Stomach (tissue), 9 donors: Measurements from ENCODE around the gene MAPK8IP3. TPM values are rescaled to one million over a fixed set of nuclear protein-coding genes. Genes with fewer than 3 reads are reported as not detected.
A peak's percentile ranks its signal among the peaks of the same experiment; 100 is the strongest.
"Not testable (repeated sequence)": the region's sequence is repeated elsewhere in the genome, so short reads cannot be mapped to it uniquely, and the experiment has no call there.

Source experiments
- DNase-seq, 2 donors: peaks; one replicate each; pipeline versions ENCODE4 v3.0.0 to v3.0.0-alpha.2; 2013 to 2019
- H3K27ac ChIP-seq, 5 donors: fragments of 200-600 bp in 4 of 5; sonication (generic) in 4 of 5; one replicate each; pipeline ENCODE4 v1.5.1; 2013 to 2019; ENCODE audit warnings: mild to moderate bottlenecking in 1 of 5, moderate library complexity in 1 of 5
- H3K27me3 ChIP-seq, 3 donors: fragments of 200-600 bp; sonication (generic); one replicate each; pipeline ENCODE4 v1.5.1; 2017 to 2019; ENCODE audit warnings: mixed run types in 1 of 3
- H3K36me3 ChIP-seq, 4 donors: fragments of 200-600 bp; sonication (generic); 1 replicate in 3 of 4; 2 replicates in 1 of 4; pipeline ENCODE4 v1.5.1; 2016 to 2019
- H3K4me1 ChIP-seq, 4 donors: fragments of 200-600 bp; sonication (generic); one replicate each; pipeline ENCODE4 v1.5.1; 2016 to 2019
- H3K4me3 ChIP-seq, 4 donors: fragments of 200-600 bp; sonication (generic) in 3 of 4; one replicate each; pipeline ENCODE4 v1.5.1; 2016 to 2019; ENCODE audit warnings: mild to moderate bottlenecking in 1 of 4
- H3K9me3 ChIP-seq, 4 donors: fragments of 200-600 bp; sonication (generic); one replicate each; pipeline ENCODE4 v1.5.1; 2016 to 2019
- EP300 ChIP-seq: sonication (generic); formaldehyde crosslinking; IDR thresholded peaks from one replicate; pipeline ENCODE4 v1.6.1; 2017; ENCODE audit warnings: antibody characterized with exemption
- POLR2A ChIP-seq, 4 donors: fragments of 450-650 bp; IDR thresholded peaks; one replicate each; pipeline ENCODE4 v1.6.1; 2016; ENCODE audit warnings: antibody characterized with exemption in 4 of 4, control low read depth in 2 of 4, mild to moderate bottlenecking in 1 of 4, moderate library complexity in 1 of 4
- POLR2AphosphoS5 ChIP-seq, 3 donors: sonication (generic); formaldehyde crosslinking; IDR thresholded peaks; one replicate each; pipeline ENCODE4 v1.6.1; 2016; ENCODE audit warnings: antibody characterized with exemption in 3 of 3
- WGBS, 5 donors: extraction: QIAGEN DNeasy Blood & Tissue Kit in 3 of 5; methylation state at CpG; one replicate each; pipeline versions ENCODE4 v1.1.5 to v1.1.7; 2013 to 2018; 5-methylcytosine and 5-hydroxymethylcytosine counted together
- intact Hi-C: fragments of 100-400 bp; cut with DNase I; formaldehyde crosslinking; loops from one replicate; pipeline ENCODE4 v1.15.1; 2023; ENCODE audit warnings: low total_unique reads
- polyA plus RNA-seq, 3 donors: library from polyadenylated mRNA; stranded (reverse); fragments of 200-250 nt; gene quantifications; one replicate each; pipeline ENCODE4 v1.2.3, GENCODE V29; 2013
- total RNA-seq, 5 donors: library from RNA; depleted of rRNA; stranded (reverse); fragments of >200 nt; gene quantifications; one replicate each; pipeline versions ENCODE4 v1.1.0 to v1.2.3, GENCODE V29; 2014 to 2016
- TF ChIP-seq, protein P1 (sequence below), 7 experiments: fragments of 450-650 bp in 4 of 7; fragments of 200-600 bp in 3 of 7; sonication (generic) in 3 of 7; IDR thresholded peaks; one replicate each; pipeline ENCODE4 v1.5.1; 2016 to 2019; ENCODE audit warnings: antibody characterized with exemption in 7 of 7, control low read depth in 2 of 7, mild to moderate bottlenecking in 1 of 7
- donor health status: healthy with polysubstance abuse.
- donor health status: Bipolar disorder and iron deficiency.
- donor health status: healthy.

Gene MAPK8IP3
- total and polyA plus RNA-seq, 8 donors = 10.1 to 320 (median 56.3) TPM

DNA sequence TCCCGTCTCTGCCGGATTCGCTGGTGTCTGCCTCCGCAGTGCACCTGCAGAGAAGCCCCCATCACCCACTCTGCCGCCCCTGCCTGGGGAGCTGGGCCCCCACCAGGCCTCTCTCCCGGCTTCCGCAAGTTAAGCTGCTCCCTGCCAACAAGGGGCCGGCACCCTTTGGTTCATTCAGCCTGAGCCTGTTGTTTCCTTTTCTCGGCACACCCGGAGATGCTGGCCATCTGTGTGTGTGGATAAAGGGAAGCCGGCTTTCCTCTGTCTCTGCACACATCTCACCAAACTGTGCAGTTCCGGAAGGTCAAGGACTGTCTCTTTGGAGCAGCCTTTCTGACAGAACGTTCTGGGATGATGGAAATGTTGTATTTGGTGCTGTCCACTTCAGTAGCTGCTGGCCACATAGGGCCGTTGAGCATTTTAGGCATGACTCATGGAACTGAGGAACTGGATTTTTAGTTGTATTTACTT lies 6.8 kb downstream of the MAPK8IP3 start:
- Histone ChIP-seq H3K9me3 (no peaks in the 10 kb centered on the region), H3K27me3 (no peaks in the 10 kb centered on the region), H3K4me3 (no peak overlapping the region), H3K4me1 (peaks cover 10 to 59% (median 29%) of the 10 kb centered on the region in 4 donors), H3K27ac (no peak overlapping the region), H3K36me3 (peaks cover 0 to 18% (median 3%) of the 10 kb centered on the region in 4 donors)
- TF ChIP-seq POLR2A (IDR thresholded peaks at IDR 0.05) = no peak
- TF ChIP-seq, protein P1, sequence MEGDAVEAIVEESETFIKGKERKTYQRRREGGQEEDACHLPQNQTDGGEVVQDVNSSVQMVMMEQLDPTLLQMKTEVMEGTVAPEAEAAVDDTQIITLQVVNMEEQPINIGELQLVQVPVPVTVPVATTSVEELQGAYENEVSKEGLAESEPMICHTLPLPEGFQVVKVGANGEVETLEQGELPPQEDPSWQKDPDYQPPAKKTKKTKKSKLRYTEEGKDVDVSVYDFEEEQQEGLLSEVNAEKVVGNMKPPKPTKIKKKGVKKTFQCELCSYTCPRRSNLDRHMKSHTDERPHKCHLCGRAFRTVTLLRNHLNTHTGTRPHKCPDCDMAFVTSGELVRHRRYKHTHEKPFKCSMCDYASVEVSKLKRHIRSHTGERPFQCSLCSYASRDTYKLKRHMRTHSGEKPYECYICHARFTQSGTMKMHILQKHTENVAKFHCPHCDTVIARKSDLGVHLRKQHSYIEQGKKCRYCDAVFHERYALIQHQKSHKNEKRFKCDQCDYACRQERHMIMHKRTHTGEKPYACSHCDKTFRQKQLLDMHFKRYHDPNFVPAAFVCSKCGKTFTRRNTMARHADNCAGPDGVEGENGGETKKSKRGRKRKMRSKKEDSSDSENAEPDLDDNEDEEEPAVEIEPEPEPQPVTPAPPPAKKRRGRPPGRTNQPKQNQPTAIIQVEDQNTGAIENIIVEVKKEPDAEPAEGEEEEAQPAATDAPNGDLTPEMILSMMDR (IDR thresholded peaks at IDR 0.05) = no peak
- intact Hi-C loops = no loop called here
- DNase-seq = no peak
- WGBS, 5 donors = 76 to 85% (median 81%) methylated on average over 14 of the region's 14 CpGs

DNA sequence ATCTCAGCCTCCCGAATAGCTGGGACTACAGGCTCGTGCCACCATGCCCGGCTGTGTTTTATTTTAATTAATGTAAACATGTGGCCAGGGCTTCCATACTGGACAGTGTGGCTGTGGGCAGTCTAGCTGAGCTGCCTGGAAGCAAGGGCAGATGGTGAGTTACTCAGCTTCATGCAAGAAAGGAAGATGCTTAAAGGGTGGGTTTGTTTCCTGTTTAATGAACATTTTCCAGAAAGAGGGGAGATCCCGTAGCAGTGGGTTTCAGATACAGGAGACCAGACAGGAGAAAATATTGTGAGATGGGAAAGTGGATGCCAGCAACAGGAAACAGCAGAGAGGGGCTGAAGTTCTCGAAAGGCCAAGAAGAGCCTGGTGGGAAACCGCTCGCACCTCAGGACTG lies 7.3 kb downstream of the MAPK8IP3 start:
- 75 to 85% (median 83%) methylated on average over 7 of the region's 7 CpGs for WGBS, 5 donors
- Histone ChIP-seq H3K36me3 (peaks cover 0 to 18% (median 3%) of the 10 kb centered on the region in 4 donors), H3K27ac (no peak overlapping the region), H3K9me3 (no peaks in the 10 kb centered on the region), H3K4me3 (no peak overlapping the region), H3K27me3 (no peaks in the 10 kb centered on the region), H3K4me1 (peaks cover 4 to 54% (median 24%) of the 10 kb centered on the region in 4 donors)
- TF ChIP-seq POLR2A (IDR thresholded peaks at IDR 0.05) (no peak), POLR2AphosphoS5 (IDR thresholded peaks at IDR 0.05) (no peak), EP300 (no peak)
- TF ChIP-seq, protein P1 (IDR thresholded peaks at IDR 0.05) = no peak
- intact Hi-C loops = no loop called here
- no peak for DNase-seq

DNA sequence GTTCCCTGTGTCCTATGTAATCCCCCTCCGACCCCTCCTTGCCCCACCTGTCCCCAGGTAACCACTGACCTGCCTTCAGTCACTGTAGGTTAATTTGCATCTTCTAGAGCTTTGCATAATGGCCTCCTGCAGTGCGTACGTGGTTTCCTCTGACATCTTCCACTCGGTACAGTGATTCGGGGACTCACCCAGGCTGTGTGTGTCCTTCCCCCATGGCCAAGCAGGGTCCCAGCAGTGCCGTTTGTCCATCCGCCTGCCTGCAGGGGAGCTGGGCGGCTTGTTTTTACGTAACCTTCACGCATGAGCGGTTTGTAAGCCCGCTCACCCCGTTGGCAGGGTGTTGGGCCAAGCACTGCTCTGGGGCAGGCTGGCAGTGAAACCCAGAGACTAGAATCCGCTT lies 7.9 kb downstream of the MAPK8IP3 start:
- intact Hi-C loops = no loop called here
- H3K9me3 ChIP-seq = no peaks in the 10 kb centered on the region
- 77 to 91% (median 86%) methylated on average over 9 to 14 of the region's 14 CpGs for WGBS, 5 donors
- TF ChIP-seq POLR2AphosphoS5 (IDR thresholded peaks at IDR 0.05) (no peak), POLR2A (IDR thresholded peaks at IDR 0.05) (no peak), EP300 (no peak)
- TF ChIP-seq, protein P1 (IDR thresholded peaks at IDR 0.05) = no peak
- no peak for DNase-seq
- H3K36me3 ChIP-seq = peaks cover 0 to 18% (median 3%) of the 10 kb centered on the region in 4 donors
- peaks cover 0 to 48% (median 19%) of the 10 kb centered on the region in 4 donors for H3K4me1 ChIP-seq
- no peak overlapping the region for H3K27ac ChIP-seq
- no peak overlapping the region for H3K4me3 ChIP-seq
- no peaks in the 10 kb centered on the region for H3K27me3 ChIP-seq

DNA sequence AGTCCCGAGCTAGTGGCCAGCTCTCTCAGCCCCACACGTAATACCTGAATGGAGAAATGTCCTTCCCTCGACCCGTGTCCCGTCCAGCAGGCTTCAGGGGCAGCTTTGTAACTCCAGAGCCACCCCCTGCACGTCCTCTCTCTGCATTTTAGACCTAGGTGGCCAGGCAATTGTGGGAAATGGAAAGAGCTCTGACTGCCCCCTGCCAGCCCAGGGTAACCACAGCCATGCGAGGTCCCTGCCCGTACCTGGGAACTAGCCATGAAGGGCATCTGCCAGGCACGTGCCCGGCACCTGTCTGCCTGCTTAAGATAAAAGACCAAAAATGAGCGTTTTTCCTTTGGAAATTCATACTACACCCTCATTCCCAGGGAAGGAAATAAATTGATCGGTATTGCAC lies 9.2 kb downstream of the MAPK8IP3 start:
- no peak overlapping the region for H3K4me3 ChIP-seq
- H3K27me3 ChIP-seq = no peaks in the 10 kb centered on the region
- H3K27ac ChIP-seq = no peak overlapping the region
- no peak for DNase-seq
- no peak for TF ChIP-seq POLR2A (IDR thresholded peaks at IDR 0.05)
- 89 to 96% (median 91%) methylated on average over 12 of the region's 12 CpGs for WGBS, 5 donors
- no peaks in the 10 kb centered on the region for H3K9me3 ChIP-seq
- H3K36me3 ChIP-seq = peaks cover 0 to 18% (median 3%) of the 10 kb centered on the region in 4 donors
- H3K4me1 ChIP-seq = peaks cover 3 to 47% (median 21%) of the 10 kb centered on the region in 4 donors
- intact Hi-C loops = no loop called here

DNA sequence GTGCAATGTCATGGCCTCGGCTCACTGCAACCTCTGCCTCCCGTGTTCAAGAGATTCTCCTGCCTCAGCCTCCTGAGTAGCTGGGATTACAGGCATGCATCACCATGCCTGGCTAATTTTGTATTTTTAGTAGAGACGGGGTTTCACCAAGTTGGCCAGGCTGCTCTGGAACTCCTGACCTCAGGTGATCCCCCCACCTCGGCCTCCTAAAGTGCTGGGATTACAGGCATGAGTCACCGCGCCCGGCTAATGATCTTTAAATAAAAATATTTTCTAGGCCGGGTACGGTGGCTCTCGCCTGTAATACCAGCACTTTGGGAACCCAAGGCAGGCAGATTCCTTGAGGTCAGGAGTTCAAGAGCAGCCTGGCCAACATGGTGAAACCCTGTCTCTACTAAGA lies 12.2 kb downstream of the MAPK8IP3 start:
- intact Hi-C loops, H3K4me3 ChIP-seq, H3K27ac ChIP-seq, DNase-seq, H3K9me3 ChIP-seq, H3K36me3 ChIP-seq, H3K27me3 ChIP-seq: not testable (repeated sequence)
- peaks cover 22 to 46% (median 35%) of the 10 kb centered on the region in 4 donors for H3K4me1 ChIP-seq
- 78 to 88% (median 86%) methylated on average over 10 of the region's 10 CpGs for WGBS, 5 donors

DNA sequence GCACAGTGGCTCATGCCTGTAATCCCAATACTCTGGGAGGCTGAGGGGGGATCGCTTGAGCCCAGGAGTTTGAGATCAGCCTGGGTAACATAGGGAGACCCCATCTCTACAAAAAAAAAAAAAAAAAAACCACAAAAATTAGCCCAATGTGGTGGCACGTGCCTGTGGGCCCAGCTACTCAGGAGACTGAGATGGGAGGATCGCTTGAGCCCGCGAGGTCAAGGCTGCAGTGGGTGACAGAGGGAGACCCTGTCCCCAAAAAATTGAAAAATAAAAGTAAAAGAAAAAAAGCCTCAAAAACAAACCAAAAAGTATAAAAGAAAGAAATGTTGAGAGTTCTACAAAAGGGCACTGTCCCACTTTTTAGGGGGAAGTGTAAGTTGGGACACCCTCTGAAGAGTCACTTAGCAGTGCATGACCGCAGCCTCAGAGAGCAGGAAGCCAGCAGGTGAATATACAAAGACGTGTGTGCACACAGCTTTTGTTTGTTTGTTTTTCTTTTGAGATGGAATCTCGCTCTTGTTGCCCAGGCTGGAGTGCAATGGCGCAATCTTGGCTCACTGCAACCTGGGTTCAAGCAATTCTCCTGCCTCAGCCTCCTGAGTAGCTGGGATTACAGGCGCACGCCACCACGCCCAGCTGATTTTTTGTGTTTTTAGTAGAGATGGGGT lies 13.7 kb downstream of the MAPK8IP3 start:
- peak in 1 of 2 donors; percentile 55 for DNase-seq
- Histone ChIP-seq H3K27ac (peak overlapping the region in 2 of 5 donors; percentile 20 to 27), H3K4me1 (peaks cover 27 to 54% (median 37%) of the 10 kb centered on the region in 4 donors)
- H3K36me3 ChIP-seq, intact Hi-C loops, H3K27me3 ChIP-seq, H3K4me3 ChIP-seq, H3K9me3 ChIP-seq: not testable (repeated sequence)
- 77 to 85% (median 79%) methylated on average over 12 of the region's 12 CpGs for WGBS, 5 donors
